Measurements from ENCODE around the gene SCMH1.
"Not testable (repeated sequence)": the region's sequence is repeated elsewhere in the genome, so short reads cannot be mapped to it uniquely, and the experiment has no call there.

The SCMH1 gene

DNA sequence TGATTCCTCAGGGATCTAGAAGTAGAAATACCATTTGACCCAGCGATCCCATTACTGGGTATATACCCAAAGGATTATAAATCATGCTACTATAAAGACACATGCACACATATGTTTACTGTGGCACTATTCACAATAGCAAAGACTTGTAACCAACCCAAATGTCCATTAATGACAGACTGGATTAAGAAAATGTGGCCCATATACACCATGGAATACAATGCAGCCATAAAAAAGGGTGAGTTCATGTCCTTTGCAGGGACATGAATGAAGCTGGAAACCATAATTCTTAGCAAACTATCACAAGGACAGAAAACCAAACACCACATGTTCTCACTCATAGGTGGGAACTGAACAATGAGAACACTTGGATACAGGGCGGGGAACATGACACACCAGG, 30.5 kb downstream of the SCMH1 start:
- not testable (repeated sequence) for DNase-seq (ENCODE audit: low spot score)

DNA sequence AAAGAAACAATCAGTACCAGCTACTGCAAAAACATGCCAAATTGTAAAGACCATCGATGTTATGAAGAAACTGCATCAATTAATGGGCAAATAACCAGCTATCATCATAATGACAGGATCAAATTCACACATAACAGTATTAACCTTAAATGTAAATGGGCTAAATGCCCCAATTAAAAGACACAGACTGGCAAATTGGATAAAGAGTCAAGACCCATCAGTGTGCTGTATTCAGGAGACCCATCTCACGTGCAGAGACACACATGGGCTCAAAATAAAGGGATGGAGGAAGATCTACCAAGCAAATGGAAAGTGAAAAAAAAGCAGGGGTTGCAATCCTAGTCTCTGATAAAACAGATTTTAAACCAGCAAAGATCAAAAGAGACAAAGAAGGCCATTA, 35.1 kb downstream of the SCMH1 start:
- DNase-seq (ENCODE audit: low spot score) = not testable (repeated sequence)

DNA sequence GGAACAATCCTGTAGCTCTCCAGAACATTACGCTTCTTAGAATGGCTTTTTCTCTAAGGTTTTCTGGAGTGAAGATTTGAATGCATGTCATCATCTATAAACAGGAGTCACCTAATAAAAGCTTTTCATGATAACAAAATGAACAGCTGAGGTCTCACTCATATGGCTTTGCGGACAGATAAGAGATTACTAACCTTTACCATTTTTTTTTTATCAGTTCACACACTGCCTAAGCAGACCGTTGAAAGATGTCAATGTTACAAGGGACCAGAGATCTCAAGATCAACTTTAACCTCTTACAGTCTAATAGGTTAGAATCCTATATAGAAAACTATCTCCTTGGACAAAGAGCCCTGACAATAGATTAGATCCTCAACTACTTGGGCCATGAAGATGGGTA, 41.4 kb downstream of the SCMH1 start:
- DNase-seq (ENCODE audit: low spot score) = no peak

DNA sequence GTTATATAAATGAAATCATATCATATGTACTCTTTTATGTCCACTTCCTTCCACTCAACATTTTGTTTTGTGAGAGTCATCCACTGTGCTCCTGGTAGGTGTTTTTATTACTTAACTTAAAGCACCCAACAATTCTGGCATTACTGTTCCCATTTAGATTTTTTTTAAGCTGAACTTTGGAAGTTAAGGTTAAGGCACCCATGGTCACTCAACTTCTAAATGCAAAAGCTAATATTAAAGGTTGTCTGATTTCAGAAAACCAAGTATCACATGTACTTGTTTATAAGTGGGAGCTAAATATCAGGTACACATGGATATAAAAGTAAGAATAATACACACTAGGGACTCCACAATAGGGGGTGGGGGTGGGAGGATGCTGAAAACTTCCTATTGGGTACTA, 42.7 kb downstream of the SCMH1 start:
- DNase-seq (ENCODE audit: low spot score) = no peak

DNA sequence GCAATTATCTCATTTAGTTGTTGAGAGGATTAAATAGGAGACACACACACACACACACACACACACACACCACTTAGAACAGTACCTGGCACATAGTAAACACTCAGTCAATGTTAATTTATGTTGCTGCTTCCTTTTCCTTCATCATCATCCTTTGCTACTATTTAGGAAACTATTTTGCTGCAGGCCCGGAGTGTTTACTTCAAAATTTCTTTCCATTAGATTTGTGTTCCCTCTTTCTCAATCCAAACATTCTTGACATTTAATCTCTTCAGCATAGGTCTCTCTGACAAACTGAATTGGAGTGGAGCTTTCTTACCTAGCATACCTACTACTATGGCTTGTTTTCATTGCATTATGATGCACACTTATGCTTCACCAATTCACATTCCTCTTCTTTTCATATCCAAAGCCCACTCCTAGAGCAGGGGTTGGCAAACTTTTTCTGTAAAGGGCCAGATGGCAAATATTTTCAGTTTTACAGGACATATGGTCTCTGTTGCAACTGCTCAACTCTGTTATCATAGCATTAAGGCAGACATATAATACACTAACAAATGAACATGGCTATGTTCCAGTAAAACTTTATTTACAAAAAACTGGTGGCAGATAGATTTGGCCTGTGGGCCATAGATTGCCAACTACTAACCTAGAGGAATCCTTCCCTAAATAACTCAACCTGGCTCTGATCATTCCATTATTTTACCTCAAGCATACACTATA, 49.5 kb downstream of the SCMH1 start:
- DNase-seq (ENCODE audit: low spot score) = no peak

DNA sequence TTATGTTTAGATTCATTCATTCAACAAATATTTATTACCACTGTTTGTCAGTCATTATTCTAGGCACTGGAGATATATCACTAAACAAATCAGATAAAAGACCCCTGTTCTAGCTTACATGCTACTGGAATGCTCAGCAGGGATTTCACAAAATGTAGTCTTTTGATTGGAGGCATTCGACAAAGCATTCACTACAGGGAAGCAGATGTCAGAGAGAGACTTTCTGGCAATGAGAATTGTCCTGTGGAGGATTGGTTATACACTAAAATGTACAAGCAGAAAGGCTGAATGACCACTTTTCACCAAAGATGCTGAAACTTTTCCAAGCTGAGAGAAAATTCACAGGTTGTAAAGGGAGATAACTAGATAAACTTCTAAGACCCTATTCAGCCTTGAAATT, 57.7 kb downstream of the SCMH1 start:
- DNase-seq (ENCODE audit: low spot score) = no peak

DNA sequence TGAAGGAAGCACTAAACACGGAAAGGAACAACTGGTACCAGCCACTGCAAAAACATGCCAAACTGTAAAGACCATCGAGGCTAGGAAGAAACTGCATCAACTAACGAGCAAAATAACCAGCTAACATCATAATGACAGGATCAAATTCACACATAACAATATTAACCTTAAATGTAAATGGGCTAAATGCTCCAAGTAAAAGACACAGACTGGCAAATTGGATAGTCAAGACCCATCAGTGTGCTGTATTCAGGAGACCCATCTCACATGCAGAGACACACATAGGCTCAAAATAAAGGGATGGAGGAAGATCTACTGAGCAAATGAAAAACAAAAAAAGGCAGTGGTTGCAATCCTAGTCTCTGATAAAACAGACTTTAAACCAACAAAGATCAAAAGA, 63.9 kb downstream of the SCMH1 start:
- DNase-seq (ENCODE audit: low spot score) = not testable (repeated sequence)

DNA sequence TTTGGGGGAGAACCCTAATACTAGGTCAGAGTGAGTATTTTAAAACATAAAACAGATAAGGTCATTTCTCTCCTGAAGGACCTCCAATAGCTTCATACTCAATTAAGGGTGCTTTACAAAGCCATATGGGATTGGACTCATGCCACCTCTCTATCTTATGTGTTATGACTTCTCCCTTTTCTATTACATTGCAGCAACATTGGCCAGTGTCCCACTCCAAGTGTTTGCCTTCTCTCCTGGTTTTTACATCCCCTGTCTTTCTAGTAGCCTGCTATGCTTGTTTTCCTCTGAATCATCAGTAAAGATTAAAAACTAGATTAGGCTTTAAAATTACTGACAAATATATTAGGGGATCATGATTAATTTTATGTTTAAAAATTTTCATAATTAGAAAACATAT, 66.6 kb downstream of the SCMH1 start:
- no peak for DNase-seq (ENCODE audit: low spot score)

DNA sequence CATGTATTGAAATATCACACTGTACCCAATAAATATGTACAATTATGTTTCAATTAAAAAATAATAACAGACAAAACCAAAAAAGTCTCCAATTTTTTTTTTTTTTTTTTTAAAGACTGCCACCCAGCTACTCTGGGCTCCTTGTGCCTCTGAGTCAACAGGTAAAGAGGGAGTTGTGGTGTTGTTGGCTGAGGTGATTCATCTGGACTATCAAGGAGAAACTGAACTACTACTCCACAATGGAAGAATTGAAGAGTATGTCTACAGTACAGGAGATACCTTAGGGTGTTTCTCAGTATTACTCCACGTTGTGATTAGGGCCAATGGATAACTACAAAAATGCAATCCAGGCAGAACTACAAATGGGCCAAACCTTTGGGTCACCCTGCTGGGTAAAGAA, 67.9 kb downstream of the SCMH1 start:
- DNase-seq (ENCODE audit: low spot score) = no peak

DNA sequence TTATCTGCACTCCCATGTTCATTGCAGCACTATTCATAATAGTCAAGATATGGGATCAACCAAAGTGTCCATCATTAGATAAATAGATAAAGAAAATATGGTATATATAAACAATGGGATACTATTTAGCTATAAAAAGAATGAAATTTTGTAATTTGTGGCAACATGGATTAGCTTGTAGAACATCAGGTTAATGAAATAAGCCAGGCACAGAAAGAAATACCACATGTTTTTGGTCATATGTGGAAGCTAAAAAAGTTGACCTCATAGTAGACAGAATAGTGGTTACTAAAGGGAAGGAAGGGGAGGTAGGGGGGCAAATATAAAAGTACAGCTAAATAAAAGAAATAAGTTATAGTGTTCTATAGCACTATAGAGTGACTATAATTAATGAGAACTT, 68.5 kb downstream of the SCMH1 start:
- DNase-seq (ENCODE audit: low spot score) = no peak

DNA sequence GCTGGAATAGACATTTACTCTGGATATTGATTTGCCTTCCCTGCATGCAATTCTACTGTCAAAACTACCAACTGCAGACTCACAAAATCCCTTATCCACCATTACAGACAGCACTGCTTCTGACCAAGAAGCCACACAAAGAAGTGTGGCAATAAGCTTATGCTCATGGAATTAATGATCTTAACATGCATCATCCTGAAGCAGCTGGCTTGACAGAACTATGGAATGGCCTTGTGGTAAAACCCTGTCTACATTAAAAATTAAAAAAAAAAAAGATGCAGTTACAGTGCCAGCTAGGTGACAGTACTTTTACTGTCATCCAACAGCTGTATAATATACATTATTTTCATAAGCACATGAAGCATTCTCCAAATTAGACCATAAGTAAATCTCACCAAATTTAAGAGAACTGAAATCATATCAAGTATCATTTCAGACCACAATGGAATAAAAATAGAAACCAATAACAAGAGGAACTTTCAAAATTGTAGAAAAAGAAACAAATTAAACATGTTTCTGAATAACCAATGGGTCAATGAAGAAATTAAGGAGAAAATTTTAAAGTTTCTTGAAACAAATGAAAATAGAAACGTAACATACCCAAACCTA, 70.7 kb downstream of the SCMH1 start:
- DNase-seq (ENCODE audit: low spot score) = no peak

DNA sequence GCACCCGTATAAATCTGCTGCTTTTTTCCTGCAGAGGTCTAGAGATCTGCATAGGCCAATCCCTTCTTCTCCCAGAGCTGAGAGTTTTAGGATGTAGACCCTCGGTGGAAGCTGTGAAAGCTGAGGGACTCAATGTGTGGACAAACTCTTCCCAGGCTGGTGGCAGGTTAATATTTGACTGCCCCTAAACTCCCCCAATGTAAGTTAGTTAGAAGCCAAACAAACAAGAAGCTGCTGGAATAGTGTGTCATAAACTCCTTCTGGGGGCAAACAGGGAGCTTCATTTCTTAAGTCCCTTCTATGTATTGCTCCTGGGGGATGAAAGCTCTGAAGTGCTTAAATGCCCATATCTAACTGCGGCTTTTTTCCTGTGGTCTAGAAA, 72.3 kb downstream of the SCMH1 start:
- no peak for DNase-seq (ENCODE audit: low spot score)

DNA sequence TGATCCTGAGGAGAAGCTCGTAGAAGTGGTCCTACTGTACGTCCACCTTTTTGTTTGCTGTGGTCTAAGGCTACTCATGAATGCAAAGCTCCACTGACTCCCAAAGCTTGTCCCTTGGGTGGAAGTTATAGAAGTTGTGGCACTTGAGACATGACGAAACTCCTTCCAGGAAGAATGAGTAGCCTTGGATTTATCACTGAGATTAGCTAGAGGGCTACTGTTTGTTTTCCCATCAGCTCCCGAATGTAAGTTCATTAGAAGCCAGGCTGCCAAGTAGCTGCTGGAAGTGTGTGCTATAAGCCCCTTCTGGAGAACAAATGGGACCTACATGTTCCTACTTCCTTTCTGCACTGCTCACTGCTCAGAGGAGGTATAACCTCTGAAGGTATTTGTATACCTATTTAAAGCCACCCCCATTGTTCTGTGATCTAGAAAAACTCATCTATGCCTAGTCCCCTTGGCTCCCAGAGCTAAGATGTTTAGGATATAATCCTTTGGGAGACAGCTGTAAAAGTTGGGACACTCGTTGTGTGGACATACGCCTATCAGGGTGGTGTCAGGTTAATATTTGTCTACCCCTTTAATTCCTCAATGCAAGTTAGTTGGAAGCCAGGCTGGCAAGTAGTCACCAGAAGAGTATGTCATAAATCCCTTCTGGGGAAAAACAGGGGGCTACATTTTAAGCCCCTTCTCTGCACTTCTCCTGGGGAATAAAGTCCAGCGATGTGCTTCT, 72.9 kb downstream of the SCMH1 start:
- DNase-seq (ENCODE audit: low spot score) = no peak

DNA sequence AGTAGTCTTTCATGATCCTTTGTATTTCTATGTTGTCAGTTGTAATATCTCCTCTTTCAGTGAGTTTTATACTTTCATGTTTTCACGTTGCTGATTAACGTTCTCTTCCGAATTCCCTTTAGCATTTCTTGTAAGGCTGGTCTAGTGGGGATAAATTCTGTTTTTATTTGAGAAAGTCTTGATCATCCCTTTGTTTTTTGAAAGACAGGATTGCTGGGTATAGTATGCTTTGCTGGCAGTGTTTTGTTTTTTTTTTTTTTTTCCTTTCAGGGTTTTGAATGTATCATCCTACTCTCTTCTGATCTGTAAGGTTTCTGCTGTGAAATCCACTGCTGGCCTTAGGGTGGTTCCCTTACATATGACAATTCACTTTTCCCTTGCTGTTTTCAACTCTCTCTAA, 74.4 kb downstream of the SCMH1 start:
- no peak for DNase-seq (ENCODE audit: low spot score)

DNA sequence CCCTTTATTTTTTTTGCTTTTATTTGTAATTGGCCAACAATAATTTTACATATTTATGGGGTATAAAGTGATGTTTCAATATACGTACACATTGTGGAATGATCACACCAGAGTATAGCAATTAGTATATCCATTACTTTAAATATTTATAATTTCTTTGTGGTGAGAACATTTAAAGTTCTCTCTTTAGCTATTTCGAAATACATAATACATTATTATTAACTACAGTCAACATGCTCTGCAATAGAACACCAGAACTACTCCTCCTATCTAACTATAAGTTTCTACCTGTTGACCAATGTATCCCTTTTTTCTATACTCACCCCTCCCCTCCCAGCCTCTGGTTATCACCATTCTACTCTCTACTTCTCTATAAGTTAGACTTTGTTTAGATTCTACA, 77.4 kb downstream of the SCMH1 start:
- no peak for DNase-seq (ENCODE audit: low spot score)

DNA sequence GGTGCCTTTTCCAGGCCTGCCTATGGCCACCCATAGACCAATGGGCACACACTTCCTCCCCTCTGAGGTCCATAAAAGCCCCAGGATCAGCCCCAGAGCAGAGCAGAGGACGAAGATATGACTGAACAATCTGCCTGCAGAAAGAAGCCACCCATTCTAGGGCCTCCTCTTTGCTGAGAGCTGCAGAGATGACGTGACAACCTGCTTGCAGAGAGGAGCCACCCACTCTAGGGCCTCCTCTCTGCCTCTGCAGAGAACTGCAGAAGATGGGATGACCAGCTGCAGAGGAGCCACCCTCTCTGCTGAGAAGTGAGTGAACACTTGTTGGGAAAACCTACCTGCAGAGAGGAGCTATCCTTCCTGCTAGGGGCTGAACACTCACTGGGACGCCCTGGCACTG, 79.7 kb downstream of the SCMH1 start:
- DNase-seq (ENCODE audit: low spot score) = no peak

DNA sequence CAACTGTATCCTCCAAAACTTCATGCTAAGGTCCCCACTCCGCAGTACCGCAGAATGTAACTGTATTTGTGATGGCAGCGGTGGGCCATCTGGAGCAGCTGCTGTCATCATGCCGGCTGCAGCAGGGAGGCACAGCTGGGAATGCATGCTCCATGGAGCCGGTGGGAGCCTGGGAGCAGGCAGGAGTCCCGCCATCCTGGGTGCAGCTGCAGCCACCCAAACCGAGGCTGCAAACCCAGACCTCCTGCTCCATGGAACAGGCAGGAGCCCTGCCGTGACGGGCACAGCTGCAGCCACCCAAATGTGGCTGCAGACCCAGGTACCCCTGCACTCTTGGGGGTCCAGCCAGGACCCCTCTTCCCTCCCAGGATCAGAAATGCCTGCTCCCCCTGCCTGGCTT, 80.3 kb downstream of the SCMH1 start:
- DNase-seq (ENCODE audit: low spot score) = no peak

DNA sequence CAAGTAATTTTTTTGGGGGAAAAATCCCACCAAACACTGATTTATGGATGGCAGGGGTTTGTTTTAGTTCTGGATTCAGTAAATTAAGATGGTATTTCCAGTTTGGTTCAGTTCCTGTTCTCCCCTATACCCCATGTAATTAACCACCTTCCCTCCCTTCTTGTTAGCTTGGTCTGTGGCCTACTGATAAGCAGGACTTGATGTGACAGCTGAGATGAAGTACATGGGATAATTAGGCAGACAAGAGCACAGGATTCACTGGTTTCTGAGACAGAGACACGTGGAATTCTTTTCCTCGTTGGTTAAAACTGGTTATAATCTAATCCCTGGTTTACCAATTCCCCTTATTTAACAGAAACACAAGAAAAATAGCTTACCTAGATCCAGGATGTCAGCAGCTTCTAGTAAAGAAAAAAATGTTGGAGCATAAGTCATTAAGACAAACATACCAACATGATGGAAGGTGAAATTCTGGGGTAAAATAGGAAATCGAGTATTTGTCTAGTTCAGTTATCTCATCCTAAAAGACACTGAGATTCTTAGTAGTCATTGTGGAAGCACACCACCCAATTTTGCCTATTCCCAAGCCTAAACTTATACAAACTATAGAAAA, 81.5 kb downstream of the SCMH1 start:
- DNase-seq (ENCODE audit: low spot score) = no peak

DNA sequence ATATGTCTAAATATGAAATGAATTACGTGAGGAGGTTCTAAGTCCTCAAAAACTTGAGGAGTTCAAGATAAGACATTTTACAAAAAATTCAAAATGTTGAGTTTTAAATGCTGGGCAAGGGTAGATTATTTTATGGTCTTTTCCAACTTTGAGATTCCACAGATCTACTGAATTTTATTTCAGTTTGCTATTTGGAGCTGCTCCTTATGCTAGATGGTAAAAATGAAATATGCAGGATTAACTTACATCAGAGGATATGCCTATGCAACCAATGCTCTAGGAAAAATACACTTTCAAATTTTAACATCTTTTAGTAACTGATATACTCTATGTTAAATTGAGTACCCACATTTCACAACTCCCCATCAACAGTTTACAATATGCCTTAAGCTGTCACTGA, 83.1 kb downstream of the SCMH1 start:
- DNase-seq (ENCODE audit: low spot score) = no peak

DNA sequence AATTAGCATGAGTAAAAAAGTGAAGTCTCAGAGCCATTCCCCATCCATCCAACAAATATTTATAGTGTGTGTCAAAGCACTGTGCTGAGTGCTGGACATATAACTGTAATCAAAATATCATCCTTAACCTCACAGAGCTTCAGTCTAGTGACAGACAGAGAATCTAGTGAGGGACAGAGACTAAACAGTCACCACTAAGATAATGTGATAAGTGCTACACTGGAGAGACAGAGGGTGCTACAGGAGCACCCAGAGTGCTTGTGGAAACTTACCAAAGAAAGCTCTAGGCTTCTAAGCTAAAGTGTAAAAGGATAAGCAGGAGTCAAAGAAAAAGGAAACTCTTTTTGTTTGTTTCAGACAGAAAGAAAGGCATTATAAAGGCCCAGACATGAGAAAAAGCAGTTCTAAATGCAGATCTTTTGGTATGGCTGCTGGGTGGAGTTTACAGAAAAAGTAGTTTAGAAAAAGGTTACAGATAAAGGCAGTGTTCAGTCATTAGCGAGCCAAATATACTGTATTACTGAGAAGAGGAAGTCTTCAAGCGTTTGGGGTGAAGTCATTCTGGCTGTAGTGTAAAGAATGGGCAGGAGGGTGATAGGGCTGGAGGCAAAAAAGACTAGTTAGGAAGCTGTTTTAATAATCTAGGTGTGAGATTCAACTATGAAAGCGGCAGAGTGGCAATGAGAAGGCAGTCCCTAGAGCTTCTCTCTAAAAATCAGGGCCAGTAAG, 83.8 kb downstream of the SCMH1 start:
- DNase-seq (ENCODE audit: low spot score) = no peak

DNA sequence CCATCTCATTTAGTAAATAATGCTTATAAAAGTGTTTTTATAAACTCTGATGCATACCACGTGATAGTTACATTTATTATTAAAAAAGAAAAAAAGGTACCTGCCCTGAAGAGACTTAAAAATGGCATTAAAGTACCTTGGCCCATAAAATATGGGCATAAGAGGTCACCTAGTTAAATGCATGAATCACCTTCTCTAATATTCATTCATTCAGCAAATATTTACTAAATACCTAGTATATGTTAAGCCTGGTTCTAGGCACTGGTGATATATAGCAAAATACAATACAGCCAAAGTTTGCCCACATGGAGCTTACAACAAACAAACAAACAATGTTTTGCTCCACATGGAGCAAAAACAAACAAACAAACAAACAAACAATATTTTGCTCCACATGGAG, 87.0 kb downstream of the SCMH1 start:
- no peak for DNase-seq (ENCODE audit: low spot score)

DNA sequence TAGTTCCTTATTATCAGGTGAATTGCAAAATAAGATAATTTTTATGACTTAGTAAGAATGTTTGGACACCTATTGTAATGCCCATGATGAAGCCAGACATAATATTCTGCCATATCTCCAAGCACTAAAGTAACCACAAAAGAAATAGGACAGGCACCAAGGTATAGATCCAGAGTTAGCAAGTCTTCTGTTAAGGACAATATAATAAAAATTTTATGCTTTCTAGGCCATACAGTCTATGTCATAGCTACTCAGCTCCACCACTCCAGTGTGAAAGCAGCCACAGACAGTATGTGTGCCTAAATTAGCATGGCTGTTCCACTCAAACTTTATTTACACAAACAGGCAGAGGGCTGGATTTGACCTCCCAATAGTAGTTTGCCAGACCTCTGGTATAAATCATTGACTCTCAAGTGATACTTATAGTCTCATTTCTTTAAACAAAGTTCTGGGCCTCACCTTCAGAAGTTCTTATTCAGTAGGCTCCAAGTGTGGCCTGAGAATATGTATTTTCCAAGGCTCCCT, 88.3 kb downstream of the SCMH1 start:
- no peak for DNase-seq (ENCODE audit: low spot score)

Data from kidney capillary endothelial cell (primary cell).